Fibroblast of skin of left biceps (primary cell): ENCODE measurements around the gene MORN5.
A peak's percentile ranks its signal among the peaks of the same experiment; 100 is the strongest.

Experiments used
- DNase-seq, 2 experiments: peaks; one replicate each; pipeline ENCODE4 v3.0.0-alpha.2; 2013; ENCODE audit warnings: low read depth in 2 of 2

The MORN5 gene

DNA sequence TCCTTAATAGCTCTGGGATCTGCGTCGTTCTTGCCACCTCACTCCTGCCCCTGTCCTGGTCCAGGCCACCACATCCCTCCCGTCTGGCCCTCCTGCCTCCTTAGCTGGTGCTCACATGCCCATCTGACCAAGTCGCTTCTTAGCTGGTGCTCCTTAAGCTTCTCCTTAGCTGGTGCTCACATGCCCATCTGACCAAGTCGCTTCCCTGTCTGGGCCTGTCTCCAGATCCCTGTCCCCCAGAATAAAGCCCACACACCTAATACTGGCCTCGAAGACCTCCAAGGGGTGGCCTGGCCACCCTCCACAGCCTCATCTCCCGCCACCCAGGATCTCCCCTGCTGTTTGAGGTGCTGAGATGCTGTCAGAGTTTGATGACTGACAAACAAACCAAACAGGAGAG is 35.2 kb upstream of the MORN5 start:
- no peak for DNase-seq

- DNase-seq = peak; percentile 23 to 30
These were observed 34.6 kb upstream of the MORN5 start for GRCh38 chr9:122125158-122125508.

DNA sequence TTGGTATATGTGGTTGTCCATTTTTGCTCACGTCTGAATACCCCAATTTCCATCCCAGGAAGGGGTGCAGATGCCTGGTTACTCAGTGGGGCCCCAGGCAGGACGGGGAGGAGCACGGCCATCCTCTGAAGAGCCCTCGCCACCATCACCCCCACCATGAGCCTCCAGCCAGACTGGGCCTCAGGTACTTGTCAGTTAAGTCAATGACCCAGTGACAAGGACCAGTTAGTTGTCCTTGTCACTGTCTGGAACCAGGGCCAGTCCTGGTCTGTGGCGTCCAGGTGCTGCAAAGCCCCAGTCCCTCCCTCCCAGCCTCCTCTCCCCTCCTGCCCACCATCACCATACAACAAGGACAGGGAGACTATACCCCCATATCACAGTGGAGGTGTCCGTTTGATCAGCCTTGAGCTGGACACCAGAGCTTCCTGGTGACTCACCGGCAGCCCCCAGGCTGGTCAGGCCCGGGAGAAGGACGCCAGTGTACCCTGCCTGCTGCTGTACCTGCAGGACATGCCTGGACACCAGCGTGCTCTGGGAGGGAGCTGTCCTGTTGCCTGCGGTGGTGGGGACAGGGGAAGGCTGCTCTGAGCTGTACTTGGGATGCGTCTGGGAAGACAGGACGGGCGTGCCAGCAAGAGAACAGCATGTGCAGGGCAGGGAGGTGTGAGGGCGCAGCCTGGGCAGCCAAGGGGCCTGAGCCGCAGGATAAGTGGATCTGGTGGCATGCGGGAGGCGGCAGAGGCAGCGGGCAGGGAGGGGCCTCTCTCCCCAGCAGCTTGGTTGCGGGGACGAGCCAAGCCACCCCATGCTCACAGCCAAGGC is 34.0 kb upstream of the MORN5 start:
- no peak for DNase-seq

- peak; percentile 8 to 17 for DNase-seq
These were observed 33.1 kb upstream of the MORN5 start for GRCh38 chr9:122126331-122127261.

- no peak for DNase-seq
These were observed 32.3 kb upstream of the MORN5 start for GRCh38 chr9:122127396-122127798.

GRCh38 chr9:122128007-122128968 is 31.4 kb upstream of the MORN5 start:
- DNase-seq = no peak

GRCh38 chr9:122128969-122129343 is 30.8 kb upstream of the MORN5 start:
- no peak for DNase-seq

DNA sequence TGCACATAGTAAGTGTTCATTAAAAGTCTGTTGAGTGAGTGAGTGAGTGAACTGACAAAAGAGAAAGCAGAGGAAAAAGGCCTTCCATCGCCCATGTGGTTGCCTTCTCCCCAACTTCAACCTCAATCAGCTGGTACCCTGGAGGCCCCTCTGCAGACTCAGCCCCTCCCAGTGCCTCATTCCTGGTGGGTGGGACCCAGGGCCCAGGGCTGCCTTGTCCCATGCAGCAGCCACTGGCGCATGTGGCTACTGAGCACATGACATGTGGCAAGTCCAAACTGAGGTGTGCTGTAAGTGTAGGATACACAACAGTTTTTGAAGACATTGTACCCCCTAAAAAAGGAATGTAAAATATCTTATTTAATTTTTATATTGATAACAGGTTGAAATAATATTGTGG is 29.7 kb upstream of the MORN5 start:
- no peak for DNase-seq

DNA sequence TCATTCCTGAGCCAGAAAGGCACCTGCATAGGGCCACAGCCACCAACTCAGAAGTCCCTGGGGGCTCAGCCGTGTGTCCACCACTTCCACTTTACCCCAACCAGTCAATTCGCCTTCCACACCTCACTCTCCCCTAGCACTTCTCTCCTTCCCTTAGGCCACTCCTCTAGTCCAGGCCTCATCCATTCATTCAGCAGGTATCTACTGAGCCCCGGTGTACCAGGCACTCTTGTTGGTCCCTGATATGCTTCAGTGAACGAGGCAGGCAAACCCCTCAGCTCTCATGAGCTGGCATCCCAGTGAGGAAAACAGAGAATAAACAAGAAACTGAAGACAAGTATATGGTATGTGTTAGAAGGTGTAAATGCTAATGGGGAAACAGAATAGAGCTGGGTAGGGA is 28.9 kb upstream of the MORN5 start:
- no peak for DNase-seq

GRCh38 chr9:122131401-122132001 is 28.2 kb upstream of the MORN5 start:
- no peak for DNase-seq

- DNase-seq = no peak
These were observed 27.2 kb upstream of the MORN5 start for GRCh38 chr9:122132539-122132938.

DNA sequence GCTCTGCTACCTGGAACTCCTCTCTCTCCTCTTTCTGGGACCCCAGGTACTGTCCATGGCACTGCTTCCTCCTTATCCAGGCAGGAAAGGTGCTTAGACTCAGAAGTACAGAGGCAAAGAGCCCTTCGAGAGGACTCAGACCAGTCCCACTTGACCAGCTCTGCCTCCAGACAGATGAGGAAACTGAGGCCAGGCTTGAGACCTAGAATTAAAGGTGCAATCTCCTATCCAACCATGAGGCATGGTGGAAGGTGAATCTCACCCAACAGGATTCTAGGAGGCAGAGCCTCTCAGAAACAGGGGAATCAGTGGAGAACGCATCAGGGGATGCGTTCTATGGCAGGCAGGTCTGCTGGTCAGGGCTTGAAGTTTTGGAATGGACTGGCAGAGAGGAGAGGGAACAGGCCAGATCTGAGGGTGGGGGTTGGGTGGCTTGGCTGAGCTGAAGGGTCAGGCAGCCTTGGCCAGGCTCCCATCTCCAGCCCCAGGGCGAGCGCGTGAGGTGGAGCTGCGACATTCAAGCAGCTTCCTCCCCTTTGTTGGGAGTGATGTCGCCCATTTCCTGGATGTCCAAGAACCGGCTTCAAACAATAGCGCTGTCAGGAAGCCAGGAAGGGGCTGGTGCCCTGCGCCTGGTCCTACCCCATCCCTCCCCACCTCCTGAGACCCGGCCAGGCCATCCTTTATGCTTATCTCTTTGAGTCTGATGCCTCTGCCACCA is 26.3 kb upstream of the MORN5 start:
- DNase-seq = no peak

DNA sequence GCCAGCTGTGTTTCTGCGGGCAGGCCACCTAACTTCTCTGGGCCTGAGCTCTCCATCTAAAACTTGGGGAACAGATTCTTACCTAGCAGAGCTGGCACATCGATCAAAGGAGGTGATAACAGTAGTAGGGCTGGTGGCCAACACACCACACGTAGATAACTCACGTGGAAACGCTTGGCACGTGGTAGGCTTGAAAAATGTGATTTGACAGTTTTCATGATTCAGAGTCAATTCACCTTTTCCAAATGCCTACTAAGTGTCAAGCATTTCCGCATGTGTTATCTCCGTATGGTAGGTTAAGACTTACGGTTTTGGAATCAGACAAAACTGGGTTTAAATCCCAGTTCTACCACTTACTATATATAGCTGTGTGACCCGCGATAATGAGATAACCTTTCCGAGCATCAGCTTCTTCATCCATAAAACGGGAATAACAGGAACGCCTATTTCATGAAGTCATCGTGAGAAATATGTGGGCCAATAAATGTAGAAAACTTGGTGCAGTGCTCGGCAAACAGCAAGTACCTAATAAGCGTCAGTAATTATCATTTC is 25.6 kb upstream of the MORN5 start:
- DNase-seq = no peak

DNA sequence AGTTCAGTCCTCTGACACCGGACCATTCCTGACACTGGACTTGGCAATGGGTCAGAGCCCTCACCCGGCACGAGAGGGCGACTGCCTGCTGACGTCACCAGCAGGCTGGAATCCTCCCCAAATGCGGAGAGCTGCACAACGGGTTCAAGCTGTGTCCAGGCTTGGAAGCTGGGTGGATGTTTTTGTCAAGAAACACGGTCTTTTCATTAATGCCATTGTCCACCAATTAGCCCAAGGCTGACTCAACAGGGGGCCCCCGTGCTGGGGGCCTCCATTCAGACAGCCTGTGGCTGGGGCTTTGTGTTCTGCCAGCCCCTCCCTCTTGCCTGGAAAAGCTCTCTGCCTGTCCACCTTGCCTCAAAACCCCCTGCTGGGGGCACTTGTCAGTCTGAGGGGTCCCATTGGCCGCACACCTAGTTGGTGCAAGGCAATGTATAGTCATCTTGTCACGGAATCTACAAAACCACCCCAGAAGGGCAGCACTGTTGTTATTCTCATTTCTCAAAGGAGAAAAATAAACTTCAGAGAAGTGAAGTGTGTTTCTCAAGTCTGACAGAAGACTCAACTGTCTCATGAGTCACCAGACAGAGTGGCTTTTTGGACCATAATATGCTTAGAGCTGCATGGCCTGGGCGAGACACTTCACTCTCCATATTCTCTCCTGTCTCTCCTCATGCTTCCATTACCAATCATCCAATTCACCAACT is 24.7 kb upstream of the MORN5 start:
- DNase-seq = no peak

DNA sequence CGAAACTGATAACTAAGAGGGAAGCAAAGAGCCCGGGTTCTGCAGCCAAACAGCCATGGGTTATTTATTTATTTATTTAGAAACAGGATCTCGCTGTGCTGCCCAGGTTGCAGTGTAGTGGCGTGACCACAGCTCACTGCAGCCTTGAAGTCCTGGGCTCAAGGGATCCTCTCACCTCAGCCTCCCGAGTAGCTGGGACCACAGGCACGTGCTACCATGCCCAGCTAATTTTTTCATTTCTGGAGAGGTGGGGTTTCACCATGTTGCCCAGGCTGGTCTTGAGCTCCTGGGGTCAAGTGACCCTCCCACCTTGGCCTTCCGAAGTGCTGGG is 24.2 kb upstream of the MORN5 start:
- DNase-seq = no peak

DNA sequence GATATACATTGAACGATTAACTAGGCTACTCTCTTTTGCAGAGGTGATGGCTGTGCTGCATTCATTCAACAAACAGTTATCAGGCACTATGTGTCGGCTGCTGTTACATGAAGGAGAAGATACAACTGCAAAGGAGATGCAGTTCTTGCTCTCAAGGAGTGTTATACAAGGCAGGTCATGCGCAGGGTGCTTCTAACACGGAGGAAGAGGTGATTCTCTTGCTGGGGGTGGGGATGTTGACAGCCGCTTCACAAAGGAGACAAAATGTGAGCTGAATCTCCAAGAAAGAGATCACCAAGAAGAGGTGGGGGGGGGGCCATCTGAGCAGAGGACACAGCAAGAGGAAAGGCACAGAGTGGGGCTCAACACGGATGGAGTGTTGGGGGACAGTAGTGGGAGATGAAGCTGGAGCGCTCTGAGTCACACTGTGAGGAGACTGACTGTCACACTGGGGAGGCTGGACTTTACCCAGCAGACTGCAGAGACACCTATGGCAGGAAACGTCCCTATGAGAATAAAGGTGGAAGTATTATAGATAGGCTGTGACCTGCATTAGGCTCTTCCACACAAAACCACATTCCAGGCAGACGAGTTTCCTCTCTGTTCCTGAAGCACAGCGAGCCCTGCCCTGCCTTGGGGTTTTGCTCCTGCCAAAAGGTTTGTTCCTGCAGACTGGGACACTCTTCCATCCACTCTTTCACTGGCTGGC is 21.0 kb upstream of the MORN5 start:
- no peak for DNase-seq

DNA sequence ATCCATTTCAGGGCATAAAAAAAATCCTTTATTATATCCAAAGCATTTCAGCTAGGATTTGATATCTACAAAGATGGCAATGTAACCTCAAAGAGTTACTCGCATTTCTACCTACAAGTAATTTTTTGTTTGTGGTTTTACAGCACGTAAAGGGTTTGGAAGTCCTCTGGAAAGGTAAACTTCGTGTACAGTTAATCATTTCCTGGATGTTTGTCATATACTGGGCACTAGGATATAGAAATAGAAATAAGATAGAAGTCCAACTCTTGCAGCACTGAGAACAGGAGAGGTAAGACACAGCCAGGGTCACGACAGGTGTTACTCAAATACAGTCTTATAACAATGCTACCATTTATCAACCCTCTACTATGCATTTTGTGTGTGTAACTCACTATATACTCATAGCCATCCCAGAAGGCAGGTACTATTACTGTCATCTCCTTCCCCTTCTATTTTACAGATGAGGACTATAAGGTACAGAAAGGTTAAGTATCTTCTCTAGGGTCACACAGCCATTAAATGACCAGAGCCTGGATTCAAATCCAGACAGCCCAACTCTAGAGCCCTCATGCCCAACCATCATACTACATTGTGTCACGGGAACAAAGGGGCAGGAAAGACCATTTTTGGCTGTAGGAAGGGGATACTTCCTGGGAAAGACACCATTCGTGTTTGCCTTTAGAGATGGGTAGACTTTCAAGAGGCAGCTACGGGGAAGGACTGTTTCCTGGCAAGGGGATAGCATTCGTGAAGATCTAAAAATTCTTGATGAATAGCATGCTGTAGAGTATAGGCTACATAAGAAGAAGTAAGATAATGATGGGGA is 19.1 kb upstream of the MORN5 start:
- no peak for DNase-seq

DNA sequence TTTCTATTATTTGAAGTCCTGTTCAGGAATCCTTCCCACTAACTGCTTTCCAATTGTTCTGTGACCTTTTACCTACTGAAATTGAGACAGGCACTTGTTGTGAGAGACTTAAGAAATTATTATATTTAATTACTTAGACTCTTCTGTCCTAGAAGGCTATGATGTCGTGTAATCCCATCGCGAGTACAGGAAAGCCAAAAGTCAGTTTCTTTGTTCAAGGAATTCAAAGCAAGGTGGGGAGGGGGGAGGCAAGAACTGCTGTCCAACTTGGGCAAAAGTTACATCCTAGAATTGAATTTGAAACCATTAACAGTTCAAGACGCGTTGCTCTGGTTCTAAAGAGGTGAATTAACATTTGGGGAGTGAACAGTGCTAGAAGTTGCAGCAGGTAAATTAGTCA is 18.0 kb upstream of the MORN5 start:
- no peak for DNase-seq
